ENCODE data around the gene CLASRP. TPM values are rescaled to one million over a fixed set of nuclear protein-coding genes. Genes with fewer than 3 reads are reported as not detected.

CLASRP gene
- polyA plus RNA-seq, 1 donor from 2014 or later: 30.1 TPM

- H3K27ac ChIP-seq (ENCODE audit: low read length): no peak overlapping the region
- H3K4me3 ChIP-seq (ENCODE audit: low read length): no peak overlapping the region
- H2AFZ ChIP-seq (ENCODE audit: low read depth, low read length): no peak overlapping the region
- no peaks in the 10 kb centered on the region for H4K20me1 ChIP-seq (ENCODE audit: insufficient read depth)
- no peaks in the 10 kb centered on the region for H3F3A ChIP-seq (ENCODE audit: insufficient read depth, low read length, poor library complexity, severe bottlenecking)
- TF ChIP-seq CTCF (IDR thresholded peaks at IDR 0.05; ENCODE audit: poor library complexity, severe bottlenecking) (no peak), RAD21 (conservative IDR thresholded peaks at IDR 0.05) (no peak), EP300 (conservative IDR thresholded peaks at IDR 0.05; ENCODE audit: poor library complexity, severe bottlenecking) (no peak), POLR2AphosphoS5 (IDR thresholded peaks at IDR 0.05) (no peak), SMC3 (conservative IDR thresholded peaks at IDR 0.05; ENCODE audit: poor library complexity) (no peak), EZH2 (IDR thresholded peaks at IDR 0.05; ENCODE audit: borderline replicate concordance, insufficient read depth, low read length, poor library complexity, severe bottlenecking) (no peak), MXI1 (conservative IDR thresholded peaks at IDR 0.05; ENCODE audit: poor library complexity, severe bottlenecking) (no peak), TAF1 (IDR thresholded peaks at IDR 0.05; ENCODE audit: low read depth) (no peak)
- no peaks in the 10 kb centered on the region for H3K27me3 ChIP-seq (ENCODE audit: insufficient read depth, low read depth, low read length)
- H3K4me2 ChIP-seq (ENCODE audit: low read length): no peak overlapping the region
- H3K36me3 ChIP-seq (ENCODE audit: insufficient read depth, low read length): no peaks in the 10 kb centered on the region
- no peak overlapping the region for H3K9ac ChIP-seq (ENCODE audit: low read length)
- no peaks in the 10 kb centered on the region for H3K79me2 ChIP-seq (replicated peaks; ENCODE audit: insufficient read depth, low read length)
- no peaks in the 10 kb centered on the region for H3K9me3 ChIP-seq (ENCODE audit: low read length)
- H3K9me2 ChIP-seq (ENCODE audit: insufficient read depth, low read length): no peaks in the 10 kb centered on the region
These were observed 11.5 kb upstream of the CLASRP start for GRCh38 chr19:45027371-45027770.

- Histone ChIP-seq H3K27me3 (ENCODE audit: insufficient read depth, low read depth, low read length) (no peaks in the 10 kb centered on the region), H3K79me2 (replicated peaks; ENCODE audit: insufficient read depth, low read length) (no peaks in the 10 kb centered on the region), H3K4me3 (ENCODE audit: low read length) (no peak overlapping the region), H3K4me2 (ENCODE audit: low read length) (no peak overlapping the region), H3K9me3 (ENCODE audit: low read length) (no peaks in the 10 kb centered on the region), H3K27ac (ENCODE audit: low read length) (no peak overlapping the region), H4K20me1 (ENCODE audit: insufficient read depth) (no peaks in the 10 kb centered on the region), H3K36me3 (ENCODE audit: insufficient read depth, low read length) (no peaks in the 10 kb centered on the region), H3K9me2 (ENCODE audit: insufficient read depth, low read length) (no peaks in the 10 kb centered on the region), H2AFZ (ENCODE audit: low read depth, low read length) (no peak overlapping the region), H3K9ac (ENCODE audit: low read length) (no peak overlapping the region), H3F3A (ENCODE audit: insufficient read depth, low read length, poor library complexity, severe bottlenecking) (no peaks in the 10 kb centered on the region)
- TF ChIP-seq TAF1 (IDR thresholded peaks at IDR 0.05; ENCODE audit: low read depth) (no peak), SMC3 (conservative IDR thresholded peaks at IDR 0.05; ENCODE audit: poor library complexity) (no peak), CTCF (IDR thresholded peaks at IDR 0.05; ENCODE audit: poor library complexity, severe bottlenecking) (no peak), EP300 (conservative IDR thresholded peaks at IDR 0.05; ENCODE audit: poor library complexity, severe bottlenecking) (no peak), MXI1 (conservative IDR thresholded peaks at IDR 0.05; ENCODE audit: poor library complexity, severe bottlenecking) (no peak)
These were observed 8.0 kb upstream of the CLASRP start for GRCh38 chr19:45030825-45031224.

GRCh38 chr19:45032421-45032820 lies 6.4 kb upstream of the CLASRP start:
- Histone ChIP-seq H4K20me1 (ENCODE audit: insufficient read depth) (no peaks in the 10 kb centered on the region), H3K4me2 (ENCODE audit: low read length) (no peak overlapping the region), H3F3A (ENCODE audit: insufficient read depth, low read length, poor library complexity, severe bottlenecking) (no peaks in the 10 kb centered on the region), H3K9me2 (ENCODE audit: insufficient read depth, low read length) (no peaks in the 10 kb centered on the region), H3K36me3 (ENCODE audit: insufficient read depth, low read length) (no peaks in the 10 kb centered on the region), H3K79me2 (replicated peaks; ENCODE audit: insufficient read depth, low read length) (no peaks in the 10 kb centered on the region), H3K9ac (ENCODE audit: low read length) (no peak overlapping the region), H3K9me3 (ENCODE audit: low read length) (no peaks in the 10 kb centered on the region), H3K27ac (ENCODE audit: low read length) (no peak overlapping the region), H3K27me3 (ENCODE audit: insufficient read depth, low read depth, low read length) (no peaks in the 10 kb centered on the region), H3K4me3 (ENCODE audit: low read length) (no peak overlapping the region), H2AFZ (ENCODE audit: low read depth, low read length) (no peak overlapping the region)
- no peak for TF ChIP-seq CTCF (IDR thresholded peaks at IDR 0.05; ENCODE audit: poor library complexity, severe bottlenecking)
- TF ChIP-seq TAF1 (IDR thresholded peaks at IDR 0.05; ENCODE audit: low read depth): no peak
- TF ChIP-seq MXI1 (conservative IDR thresholded peaks at IDR 0.05; ENCODE audit: poor library complexity, severe bottlenecking): no peak
- TF ChIP-seq EZH2 (IDR thresholded peaks at IDR 0.05; ENCODE audit: borderline replicate concordance, insufficient read depth, low read length, poor library complexity, severe bottlenecking): no peak
- no peak for TF ChIP-seq RAD21 (conservative IDR thresholded peaks at IDR 0.05)
- no peak for TF ChIP-seq EP300 (conservative IDR thresholded peaks at IDR 0.05; ENCODE audit: poor library complexity, severe bottlenecking)
- no peak for TF ChIP-seq REST (IDR thresholded peaks at IDR 0.05; ENCODE audit: borderline replicate concordance)
- TF ChIP-seq SMC3 (conservative IDR thresholded peaks at IDR 0.05; ENCODE audit: poor library complexity): no peak
- TF ChIP-seq POLR2AphosphoS5 (IDR thresholded peaks at IDR 0.05): no peak
